Progenitor cell of endocrine pancreas (in vitro differentiated cells): Measurements from ENCODE around the gene CFL1. TPM values are rescaled to one million over a fixed set of nuclear protein-coding genes. Genes with fewer than 3 reads are reported as not detected.

Source experiments
- DNase-seq: peaks from one replicate; pipeline ENCODE4 v3.0.0; 2021; ENCODE audit warnings: low spot score; ENCODE audit not compliant: unreplicated experiment
- H3K27ac Mint-ChIP-seq: 2 replicates; pipeline ENCODE4 v1.8.0; 2021; ENCODE audit warnings: mild to moderate bottlenecking, moderate library complexity, mixed read lengths
- H3K27me3 Mint-ChIP-seq: 2 replicates; pipeline ENCODE4 v1.8.0; 2021; ENCODE audit warnings: mixed read lengths
- H3K36me3 Mint-ChIP-seq: 2 replicates; pipeline ENCODE4 v1.8.0; 2022; ENCODE audit warnings: mixed read lengths; ENCODE audit not compliant: insufficient read depth
- H3K4me1 Mint-ChIP-seq: 2 replicates; pipeline ENCODE4 v1.8.0; 2021; ENCODE audit warnings: low read depth, mixed read lengths
- H3K4me3 Mint-ChIP-seq: 2 replicates; pipeline ENCODE4 v1.8.0; 2021; ENCODE audit warnings: low read depth, mild to moderate bottlenecking, moderate library complexity, mixed read lengths
- H3K9me3 Mint-ChIP-seq: 2 replicates; pipeline ENCODE4 v1.8.0; 2021; ENCODE audit warnings: low read depth, mixed read lengths
- CTCF ChIP-seq: fragments of 200-600 bp; sonication (generic); IDR thresholded peaks from one replicate; pipeline ENCODE4 v1.5.0; 2021; ENCODE audit warnings: antibody characterized with exemption, mild to moderate bottlenecking; ENCODE audit not compliant: unreplicated experiment
- total RNA-seq: library from RNA; stranded (reverse); gene quantifications from 2 replicates; pipeline ENCODE4 v1.2.1, GENCODE V29; 2021

CFL1 gene
- total RNA-seq, 1 donor from 2014 or later = 890 TPM

GRCh38 chr11:65891219-65892136 lies 33.5 kb upstream of the CFL1 start:
- H3K27me3 Mint-ChIP-seq = peaks cover 33% of the 10 kb centered on the region
- no peak for DNase-seq
- TF ChIP-seq CTCF = no peak
- H3K4me3 Mint-ChIP-seq = peak overlapping the region; percentile 63
- no peaks in the 10 kb centered on the region for H3K9me3 Mint-ChIP-seq
- H3K4me1 Mint-ChIP-seq = peaks cover 34% of the 10 kb centered on the region
- H3K27ac Mint-ChIP-seq = no peak overlapping the region
- peaks cover 1% of the 10 kb centered on the region for H3K36me3 Mint-ChIP-seq

- H3K36me3 Mint-ChIP-seq = peaks cover 1% of the 10 kb centered on the region
- H3K4me1 Mint-ChIP-seq = peaks cover 35% of the 10 kb centered on the region
- no peaks in the 10 kb centered on the region for H3K9me3 Mint-ChIP-seq
Observed at GRCh38 chr11:65890324-65891218, 32.6 kb upstream of the CFL1 start, which contains the start of gene CCDC85B. Gene CCDC85B (plus strand): TSS chr11:65890673. CDS start chr11:65890784, 111 bp downstream.

DNA sequence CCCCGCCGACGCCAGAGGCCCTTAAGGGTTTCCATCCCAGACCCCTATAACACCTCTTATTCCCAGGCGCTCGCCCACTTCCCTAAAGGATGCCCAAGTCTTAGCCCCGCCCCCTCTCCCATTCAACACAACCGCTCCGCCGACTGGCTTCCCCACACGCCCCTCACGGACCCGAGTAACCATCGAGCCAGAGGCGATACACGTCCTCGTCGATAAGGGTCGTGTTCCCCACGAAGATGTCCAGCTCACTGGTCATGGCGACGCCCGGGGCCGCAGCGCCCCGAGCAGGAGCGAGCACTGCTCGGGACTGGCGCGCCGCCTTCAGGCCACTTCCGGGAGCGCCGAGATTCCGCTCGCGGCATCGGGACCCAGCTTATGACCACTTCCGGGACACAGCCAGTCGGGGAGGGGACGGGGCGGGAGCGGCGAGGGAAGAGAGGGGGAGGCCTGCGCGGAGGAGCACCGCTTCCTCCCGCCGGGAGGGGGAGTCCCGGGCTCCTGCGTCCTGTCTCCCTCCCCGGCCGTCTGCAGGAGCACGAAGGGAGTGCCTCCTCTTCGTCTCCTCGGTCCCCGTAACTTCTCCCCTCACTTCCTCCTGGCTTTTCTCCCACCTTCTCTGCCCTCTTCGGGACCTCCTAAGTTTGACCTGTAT lies 30.3 kb upstream of the CFL1 start, which contains the start of gene FIBP:
FIBP (minus strand) TSS at position 309 of the 652 bp plus-strand sequence; CDS start at position 256, 53 bp downstream.
- Mint-ChIP-seq H3K4me1 (peaks cover 35% of the 10 kb centered on the region), H3K9me3 (no peaks in the 10 kb centered on the region), H3K27me3 (peaks cover 19% of the 10 kb centered on the region), H3K36me3 (peaks cover 6% of the 10 kb centered on the region), H3K27ac (peak within 1 kb of the TSS; percentile 99), H3K4me3 (peak within 1 kb of the TSS; percentile 98)
- TF ChIP-seq CTCF = peak; percentile 71
- peak; percentile 98 for DNase-seq

More at GRCh38 chr11:65890324-65891218, 32.6 kb upstream of the CFL1 start, which contains the start of gene CCDC85B:
- Mint-ChIP-seq H3K27ac (peak within 1 kb of the TSS; percentile 93), H3K27me3 (peaks cover 24% of the 10 kb centered on the region), H3K4me3 (peak within 1 kb of the TSS; percentile 98)
- TF ChIP-seq CTCF = peak; percentile 49
- peak; percentile 87 for DNase-seq

- Mint-ChIP-seq H3K36me3 (peaks cover 6% of the 10 kb centered on the region), H3K27ac (peak overlapping the region; percentile 99), H3K27me3 (peaks cover 18% of the 10 kb centered on the region), H3K4me3 (peak overlapping the region; percentile 98), H3K9me3 (no peaks in the 10 kb centered on the region), H3K4me1 (peaks cover 35% of the 10 kb centered on the region)
- TF ChIP-seq CTCF = no peak
- no peak for DNase-seq
Observed at GRCh38 chr11:65887723-65888162, 29.8 kb upstream of the CFL1 start.
